ENCODE measurements around the gene TCF12. TPM values are rescaled to one million over a fixed set of nuclear protein-coding genes. Genes with fewer than 3 reads are reported as not detected.
"Not testable (repeated sequence)": the region's sequence is repeated elsewhere in the genome, so short reads cannot be mapped to it uniquely, and the experiment has no call there.

Gene TCF12
- total RNA-seq, 2 donors from 2014 or later: 71.5 to 77.0 TPM

GRCh38 chr15:57003418-57003817 is 85.0 kb downstream of the TCF12 start:
- DNase-seq (no peak), ATAC-seq (no peak)
- Mint-ChIP-seq H3K4me1 (peaks cover 24% of the 10 kb centered on the region), H3K27me3 (no peaks in the 10 kb centered on the region), H3K36me3 (ENCODE audit: low read depth) (no peaks in the 10 kb centered on the region), H3K27ac (no peak overlapping the region), H3K4me3 (no peak overlapping the region)
- H3K9me3 ChIP-seq (ENCODE audit: control insufficient read depth, low read length, poor library complexity, severe bottlenecking): no peaks in the 10 kb centered on the region

- H3K27ac Mint-ChIP-seq: no peak overlapping the region
- no peaks in the 10 kb centered on the region for H3K27me3 Mint-ChIP-seq
- no peaks in the 10 kb centered on the region for H3K36me3 Mint-ChIP-seq (ENCODE audit: low read depth)
- no peak for DNase-seq
- H3K4me3 Mint-ChIP-seq: no peak overlapping the region
- ATAC-seq: no peak
- no peaks in the 10 kb centered on the region for H3K9me3 ChIP-seq (ENCODE audit: control insufficient read depth, low read length, poor library complexity, severe bottlenecking)
- H3K4me1 Mint-ChIP-seq: peaks cover 24% of the 10 kb centered on the region
These were observed 86.8 kb downstream of the TCF12 start for GRCh38 chr15:57005244-57005643.

- H3K9me3 ChIP-seq (ENCODE audit: control insufficient read depth, low read length, poor library complexity, severe bottlenecking); ATAC-seq; H3K27me3 Mint-ChIP-seq; DNase-seq; H3K36me3 Mint-ChIP-seq (ENCODE audit: low read depth); H3K4me3 Mint-ChIP-seq; H3K27ac Mint-ChIP-seq: not testable (repeated sequence)
- peaks cover 19% of the 10 kb centered on the region for H3K4me1 Mint-ChIP-seq
These were observed 89.4 kb downstream of the TCF12 start for GRCh38 chr15:57007797-57008196.

GRCh38 chr15:57010724-57011123 is 92.3 kb downstream of the TCF12 start:
- Mint-ChIP-seq H3K4me3 (no peak overlapping the region), H3K27ac (no peak overlapping the region), H3K36me3 (ENCODE audit: low read depth) (no peaks in the 10 kb centered on the region), H3K27me3 (no peaks in the 10 kb centered on the region), H3K4me1 (peaks cover 20% of the 10 kb centered on the region)
- DNase-seq (no peak), ATAC-seq (no peak)
- no peaks in the 10 kb centered on the region for H3K9me3 ChIP-seq (ENCODE audit: control insufficient read depth, low read length, poor library complexity, severe bottlenecking)

GRCh38 chr15:57012556-57012955 is 94.1 kb downstream of the TCF12 start:
- H3K9me3 ChIP-seq (ENCODE audit: control insufficient read depth, low read length, poor library complexity, severe bottlenecking): no peaks in the 10 kb centered on the region
- DNase-seq (no peak), ATAC-seq (no peak)
- H3K4me3 Mint-ChIP-seq: no peak overlapping the region
- H3K4me1 Mint-ChIP-seq: peaks cover 24% of the 10 kb centered on the region
- no peak overlapping the region for H3K27ac Mint-ChIP-seq
- no peaks in the 10 kb centered on the region for H3K36me3 Mint-ChIP-seq (ENCODE audit: low read depth)
- H3K27me3 Mint-ChIP-seq: no peaks in the 10 kb centered on the region

- not testable (repeated sequence) for H3K4me3 Mint-ChIP-seq; H3K27me3 Mint-ChIP-seq; ATAC-seq; H3K36me3 Mint-ChIP-seq (ENCODE audit: low read depth); H3K9me3 ChIP-seq (ENCODE audit: control insufficient read depth, low read length, poor library complexity, severe bottlenecking); H3K27ac Mint-ChIP-seq; DNase-seq
- peaks cover 30% of the 10 kb centered on the region for H3K4me1 Mint-ChIP-seq
These were observed 96.5 kb downstream of the TCF12 start for GRCh38 chr15:57014896-57015295.

- DNase-seq (no peak), ATAC-seq (no peak)
- Mint-ChIP-seq H3K4me3 (no peak overlapping the region), H3K36me3 (ENCODE audit: low read depth) (no peaks in the 10 kb centered on the region), H3K4me1 (peaks cover 33% of the 10 kb centered on the region), H3K27ac (no peak overlapping the region), H3K27me3 (no peaks in the 10 kb centered on the region)
- H3K9me3 ChIP-seq (ENCODE audit: control insufficient read depth, low read length, poor library complexity, severe bottlenecking): no peaks in the 10 kb centered on the region
These were observed 96.9 kb downstream of the TCF12 start for GRCh38 chr15:57015360-57015759.

- Mint-ChIP-seq H3K36me3 (ENCODE audit: low read depth) (peaks cover 2% of the 10 kb centered on the region), H3K27me3 (no peaks in the 10 kb centered on the region), H3K27ac (no peak overlapping the region), H3K4me3 (no peak overlapping the region), H3K4me1 (peaks cover 33% of the 10 kb centered on the region)
- no peaks in the 10 kb centered on the region for H3K9me3 ChIP-seq (ENCODE audit: control insufficient read depth, low read length, poor library complexity, severe bottlenecking)
- DNase-seq (no peak), ATAC-seq (no peak)
These were observed 97.5 kb downstream of the TCF12 start for GRCh38 chr15:57015897-57016296.

- peaks cover 2% of the 10 kb centered on the region for H3K36me3 Mint-ChIP-seq (ENCODE audit: low read depth)
- H3K4me3 Mint-ChIP-seq: no peak overlapping the region
- ATAC-seq (no peak), DNase-seq (no peak)
- H3K27me3 Mint-ChIP-seq: no peaks in the 10 kb centered on the region
- no peaks in the 10 kb centered on the region for H3K9me3 ChIP-seq (ENCODE audit: control insufficient read depth, low read length, poor library complexity, severe bottlenecking)
- H3K4me1 Mint-ChIP-seq: peaks cover 29% of the 10 kb centered on the region
- no peak overlapping the region for H3K27ac Mint-ChIP-seq
These were observed 98.6 kb downstream of the TCF12 start for GRCh38 chr15:57017024-57017423.

GRCh38 chr15:57018151-57018550 is 99.7 kb downstream of the TCF12 start:
- H3K4me1 Mint-ChIP-seq: peaks cover 38% of the 10 kb centered on the region

GRCh38 chr15:57019496-57020160 is 101.2 kb downstream of the TCF12 start:
- DNase-seq (no peak), ATAC-seq (no peak)
- H3K27ac Mint-ChIP-seq: no peak overlapping the region
- H3K4me1 Mint-ChIP-seq: peaks cover 39% of the 10 kb centered on the region
- H3K9me3 ChIP-seq (ENCODE audit: control insufficient read depth, low read length, poor library complexity, severe bottlenecking): no peaks in the 10 kb centered on the region
- no peak overlapping the region for H3K4me3 Mint-ChIP-seq
- peaks cover 2% of the 10 kb centered on the region for H3K36me3 Mint-ChIP-seq (ENCODE audit: low read depth)
- H3K27me3 Mint-ChIP-seq: no peaks in the 10 kb centered on the region

More at GRCh38 chr15:57018151-57018550, 99.7 kb downstream of the TCF12 start:
- Mint-ChIP-seq H3K4me3 (no peak overlapping the region), H3K27ac (no peak overlapping the region), H3K36me3 (ENCODE audit: low read depth) (peaks cover 2% of the 10 kb centered on the region), H3K27me3 (no peaks in the 10 kb centered on the region)
- H3K9me3 ChIP-seq (ENCODE audit: control insufficient read depth, low read length, poor library complexity, severe bottlenecking): no peaks in the 10 kb centered on the region
- no peak for DNase-seq
- no peak for ATAC-seq

GRCh38 chr15:57025264-57025926 is 107.0 kb downstream of the TCF12 start:
- no peak overlapping the region for H3K4me3 Mint-ChIP-seq
- peaks cover 28% of the 10 kb centered on the region for H3K4me1 Mint-ChIP-seq
- no peak overlapping the region for H3K27ac Mint-ChIP-seq
- no peaks in the 10 kb centered on the region for H3K9me3 ChIP-seq (ENCODE audit: control insufficient read depth, low read length, poor library complexity, severe bottlenecking)
- no peaks in the 10 kb centered on the region for H3K27me3 Mint-ChIP-seq
- H3K36me3 Mint-ChIP-seq (ENCODE audit: low read depth): peaks cover 2% of the 10 kb centered on the region
- ATAC-seq (no peak), DNase-seq (no peak)

GRCh38 chr15:57026016-57026592 is 107.7 kb downstream of the TCF12 start:
- Mint-ChIP-seq H3K36me3 (ENCODE audit: low read depth) (no peaks in the 10 kb centered on the region), H3K4me1 (peaks cover 30% of the 10 kb centered on the region)

More at GRCh38 chr15:57026016-57026592, 107.7 kb downstream of the TCF12 start:
- H3K27ac Mint-ChIP-seq: no peak overlapping the region
- no peaks in the 10 kb centered on the region for H3K9me3 ChIP-seq (ENCODE audit: control insufficient read depth, low read length, poor library complexity, severe bottlenecking)
- ATAC-seq: no peak
- H3K4me3 Mint-ChIP-seq: no peak overlapping the region
- no peak for DNase-seq
- no peaks in the 10 kb centered on the region for H3K27me3 Mint-ChIP-seq
